Prostate gland (tissue), 2 donors: ENCODE results near the gene SNAPC4. TPM values are rescaled to one million over a fixed set of nuclear protein-coding genes. Genes with fewer than 3 reads are reported as not detected.

Source experiments
- DNase-seq: peaks from one replicate; pipeline ENCODE4 v3.0.0-alpha.2; 2019; ENCODE audit warnings: low spot score
- H3K27ac ChIP-seq, 2 donors: fragments of 200-600 bp; sonication (generic); 2 replicates each; pipeline ENCODE4 v1.5.1; 2017 to 2019
- H3K27me3 ChIP-seq: fragments of 200-600 bp; sonication (generic); replicated peaks from 2 replicates; pipeline ENCODE4 v1.5.1; 2019; ENCODE audit not compliant: insufficient read depth
- H3K36me3 ChIP-seq, 2 donors: fragments of 200-600 bp; sonication (generic); 1 replicate in 1 of 2; 2 replicates in 1 of 2; pipeline versions ENCODE4 v1.5.1 to v1.8.1; 2017 to 2019
- H3K4me1 ChIP-seq: fragments of 200-600 bp; sonication (generic); replicated peaks from 2 replicates; pipeline ENCODE4 v1.5.1; 2019
- H3K4me3 ChIP-seq, 2 donors: fragments of 200-600 bp; sonication (generic); 2 replicates each; pipeline ENCODE4 v1.5.1; 2017 to 2019
- H3K9me3 ChIP-seq: fragments of 200-600 bp; sonication (generic); 2 replicates; pipeline ENCODE4 v1.5.1; 2017
- CTCF ChIP-seq, 4 experiments: fragments of 200-600 bp in 2 of 4; fragments of 450-650 bp in 2 of 4; sonication (generic) in 2 of 4; IDR thresholded peaks; 1 replicate in 3 of 4; 2 replicates in 1 of 4; pipeline ENCODE4 v1.5.1; 2016 to 2019; ENCODE audit warnings: antibody characterized with exemption in 4 of 4, mild to moderate bottlenecking in 2 of 4, moderate library complexity in 2 of 4
- POLR2A ChIP-seq: fragments of 450-650 bp; IDR thresholded peaks from one replicate; pipeline ENCODE4 v1.6.1; 2016; ENCODE audit warnings: antibody characterized with exemption, mild to moderate bottlenecking
- POLR2AphosphoS5 ChIP-seq: sonication (generic); formaldehyde crosslinking; IDR thresholded peaks from one replicate; pipeline ENCODE4 v1.6.1; 2017; ENCODE audit warnings: antibody characterized with exemption
- WGBS: methylation state at CpG from one replicate; pipeline ENCODE4 v1.1.5; 2018; 5-methylcytosine and 5-hydroxymethylcytosine counted together
- intact Hi-C: fragments of 100-400 bp; cut with DNase I; formaldehyde crosslinking; loops from one replicate; pipeline ENCODE4 v1.14.2; 2022
- total RNA-seq, 2 donors: library from RNA; depleted of rRNA; stranded (reverse); fragments of >200 nt; gene quantifications; one replicate each; pipeline ENCODE4 v1.1.0, GENCODE V29; 2016

SNAPC4 gene
- total RNA-seq, 2 donors from 2014 or later, result 8.6 to 22.2 TPM

- peaks cover 9% of the 10 kb centered on the region for H3K4me1 ChIP-seq
- TF ChIP-seq CTCF (IDR thresholded peaks at IDR 0.05), result no peak
- TF ChIP-seq POLR2A, result no peak
- WGBS, result 87% methylated on average over 32 of the region's 36 CpGs
- no peak overlapping the region for H3K4me3 ChIP-seq
- intact Hi-C loops, result no loop called here
- no peaks in the 10 kb centered on the region for H3K27me3 ChIP-seq
- no peaks in the 10 kb centered on the region for H3K9me3 ChIP-seq
- DNase-seq, result no peak
- no peaks in the 10 kb centered on the region for H3K36me3 ChIP-seq
- no peak overlapping the region for H3K27ac ChIP-seq
These were observed 33.2 kb upstream of the SNAPC4 start for GRCh38 chr9:136433043-136433715.

- no peaks in the 10 kb centered on the region for H3K9me3 ChIP-seq
- peaks cover 3% of the 10 kb centered on the region for H3K4me1 ChIP-seq
- no peaks in the 10 kb centered on the region for H3K36me3 ChIP-seq
- 90% methylated on average over 23 of the region's 26 CpGs for WGBS
- intact Hi-C loops, result no loop called here
- no peak for TF ChIP-seq CTCF (IDR thresholded peaks at IDR 0.05)
- TF ChIP-seq POLR2AphosphoS5, result no peak
- TF ChIP-seq POLR2A, result no peak
- no peaks in the 10 kb centered on the region for H3K27me3 ChIP-seq
- H3K27ac ChIP-seq, result no peak overlapping the region
- no peak overlapping the region for H3K4me3 ChIP-seq
- no peak for DNase-seq
These were observed 32.6 kb upstream of the SNAPC4 start for GRCh38 chr9:136432591-136432990.

GRCh38 chr9:136431782-136432350 is 31.9 kb upstream of the SNAPC4 start:
- H3K4me1 ChIP-seq, result no peaks in the 10 kb centered on the region
- no peaks in the 10 kb centered on the region for H3K9me3 ChIP-seq
- DNase-seq, result no peak
- no peaks in the 10 kb centered on the region for H3K36me3 ChIP-seq
- H3K27me3 ChIP-seq, result no peaks in the 10 kb centered on the region
- WGBS, result 92% methylated on average over 32 of the region's 36 CpGs
- no peak overlapping the region for H3K4me3 ChIP-seq
- intact Hi-C loops, result no loop called here
- TF ChIP-seq POLR2AphosphoS5, result no peak
- no peak for TF ChIP-seq CTCF (IDR thresholded peaks at IDR 0.05)
- no peak for TF ChIP-seq POLR2A
- H3K27ac ChIP-seq, result no peak overlapping the region

GRCh38 chr9:136430588-136431234 is 30.7 kb upstream of the SNAPC4 start:
- 93% methylated on average over 29 of the region's 29 CpGs for WGBS
- DNase-seq, result no peak
- intact Hi-C loops, result no loop called here
- no peak overlapping the region for H3K27ac ChIP-seq
- H3K4me1 ChIP-seq, result no peaks in the 10 kb centered on the region
- H3K27me3 ChIP-seq, result no peaks in the 10 kb centered on the region
- H3K9me3 ChIP-seq, result no peaks in the 10 kb centered on the region
- TF ChIP-seq POLR2AphosphoS5, result no peak
- no peak for TF ChIP-seq CTCF (IDR thresholded peaks at IDR 0.05)
- TF ChIP-seq POLR2A, result no peak
- H3K36me3 ChIP-seq, result no peaks in the 10 kb centered on the region
- no peak overlapping the region for H3K4me3 ChIP-seq
